NCI-H1092 treated with DMSO at 0.1 percent for 48 hours (cell line): ENCODE measurements around the gene CYP24A1.
A peak's percentile ranks its signal among the peaks of the same experiment; 100 is the strongest.

Experiments used
- DNase-seq: peaks from one replicate; lab custom pipeline; 2025; lab: John Stamatoyannopoulos, UW

CYP24A1 gene

DNA sequence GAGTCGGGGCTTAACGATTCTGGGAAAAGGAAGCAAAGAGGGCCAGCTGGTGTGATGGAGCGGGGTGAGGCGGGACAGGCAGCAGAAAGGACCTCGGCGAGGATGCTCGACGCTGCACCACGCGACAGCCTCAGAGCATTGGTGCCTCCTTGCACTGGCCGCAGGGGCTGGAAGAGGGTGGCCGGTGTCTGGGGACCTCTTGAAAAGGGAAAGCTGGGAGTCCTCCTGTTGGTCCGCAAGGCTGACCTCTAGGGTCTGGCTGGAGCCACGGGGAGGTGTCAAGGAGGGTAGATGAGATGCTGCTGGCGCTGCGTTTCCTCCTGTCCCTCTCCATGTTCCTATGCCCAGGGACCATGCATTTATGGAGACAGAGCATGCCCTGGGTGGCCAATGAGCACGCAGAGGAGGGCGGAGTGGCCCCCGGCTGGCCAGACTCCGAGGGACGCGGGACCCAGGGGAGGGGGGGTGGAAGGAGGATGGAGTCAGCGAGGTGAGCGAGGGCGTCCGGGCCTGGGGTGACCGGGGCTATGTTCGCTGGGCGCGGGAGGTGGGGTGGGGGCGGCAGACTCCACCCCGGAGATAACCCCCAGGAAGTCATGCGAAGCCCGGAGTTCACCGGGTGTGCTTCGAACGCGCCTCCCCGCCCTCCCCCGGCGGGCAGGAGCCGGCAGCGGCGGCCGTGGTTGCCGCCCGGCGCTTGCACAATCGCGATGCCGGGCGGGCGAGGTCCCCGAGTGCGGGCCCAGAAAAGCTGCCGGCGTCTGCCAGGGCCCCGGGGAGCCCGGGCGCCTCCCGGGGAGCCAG is at the start of gene CYP24A1:
CYP24A1 (minus strand) TSS at position 334 of the 804 bp plus-strand sequence. CDS start 407 bp downstream, outside the sequence.
- no peak for DNase-seq

DNA sequence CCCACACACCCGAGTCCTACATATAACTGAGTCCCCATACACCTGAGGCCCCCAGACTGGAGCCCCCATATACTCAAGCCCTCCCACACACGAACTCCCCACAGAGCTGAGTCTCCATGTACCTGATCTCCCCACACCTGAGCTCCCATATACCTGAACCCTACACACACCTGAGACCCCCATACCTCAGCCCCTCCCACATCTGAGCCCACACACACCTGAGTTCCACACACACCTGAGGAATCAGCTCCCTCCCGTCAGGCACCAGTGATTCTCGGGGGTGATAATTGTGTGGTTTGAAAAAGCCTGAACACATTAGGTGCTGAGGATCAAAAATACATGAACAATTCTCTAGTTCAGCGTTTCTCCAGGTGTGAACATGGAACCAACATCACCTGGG is 49.5 kb upstream of the CYP24A1 start:
- DNase-seq: no peak

GRCh38 chr20:54221996-54222890 is 48.5 kb upstream of the CYP24A1 start:
- DNase-seq: peak; percentile 76

- no peak for DNase-seq
Measured at GRCh38 chr20:54221353-54221752, 47.6 kb upstream of the CYP24A1 start.

DNA sequence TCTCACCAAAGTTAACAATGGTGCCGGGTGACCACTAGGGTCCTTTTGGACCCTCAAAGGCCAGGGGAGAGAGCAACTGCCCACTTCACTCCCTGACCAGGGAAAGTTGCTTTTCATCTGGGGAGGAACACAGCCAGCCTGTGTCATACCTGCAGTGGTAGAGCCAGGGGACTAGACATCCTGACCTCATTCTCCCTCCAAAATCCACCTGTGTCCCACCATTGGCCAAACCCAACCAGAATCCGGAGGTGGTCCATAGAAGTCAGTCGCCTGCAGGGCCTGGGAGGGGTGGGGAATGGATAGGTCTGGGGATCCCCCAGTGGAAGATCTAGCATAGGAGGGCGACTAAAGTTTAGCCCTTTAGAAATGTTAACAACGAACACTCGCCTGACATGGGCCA is 46.9 kb upstream of the CYP24A1 start:
- DNase-seq: no peak

- DNase-seq: peak; percentile 54
Measured at GRCh38 chr20:54219751-54220426, 46.1 kb upstream of the CYP24A1 start.

GRCh38 chr20:54218470-54218869 is 44.7 kb upstream of the CYP24A1 start:
- no peak for DNase-seq

- no peak for DNase-seq
Measured at GRCh38 chr20:54217762-54218161, 44.0 kb upstream of the CYP24A1 start.

DNA sequence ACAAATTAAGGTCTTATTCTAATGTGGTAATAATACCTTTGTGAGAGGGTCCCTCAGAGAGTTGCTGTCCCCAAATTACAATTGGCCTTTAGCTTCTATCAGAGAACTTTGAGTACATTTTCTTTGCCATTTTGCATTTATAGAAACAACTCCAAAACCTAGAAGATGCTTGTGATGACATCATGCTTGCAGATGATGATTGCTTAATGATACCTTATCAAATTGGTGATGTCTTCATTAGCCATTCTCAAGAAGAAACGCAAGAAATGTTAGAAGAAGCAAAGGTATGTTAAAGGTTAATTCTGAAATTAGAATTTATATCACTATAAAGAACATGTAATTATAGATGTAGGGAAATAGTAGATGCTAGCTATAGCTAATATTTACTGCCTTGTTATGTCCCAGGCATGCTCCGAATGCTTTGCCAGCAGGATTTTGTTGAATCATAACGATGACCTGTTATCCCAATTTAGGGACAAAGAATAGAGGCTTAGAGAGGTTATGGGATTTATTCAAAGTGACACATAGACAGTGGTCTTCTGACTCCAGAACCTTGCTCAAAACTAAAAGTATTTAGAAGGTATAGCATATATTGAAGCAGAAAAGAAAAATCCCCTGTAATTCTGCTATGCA is 41.5 kb upstream of the CYP24A1 start:
- DNase-seq: no peak

- DNase-seq: no peak
Measured at GRCh38 chr20:54214566-54214965, 40.8 kb upstream of the CYP24A1 start.

DNA sequence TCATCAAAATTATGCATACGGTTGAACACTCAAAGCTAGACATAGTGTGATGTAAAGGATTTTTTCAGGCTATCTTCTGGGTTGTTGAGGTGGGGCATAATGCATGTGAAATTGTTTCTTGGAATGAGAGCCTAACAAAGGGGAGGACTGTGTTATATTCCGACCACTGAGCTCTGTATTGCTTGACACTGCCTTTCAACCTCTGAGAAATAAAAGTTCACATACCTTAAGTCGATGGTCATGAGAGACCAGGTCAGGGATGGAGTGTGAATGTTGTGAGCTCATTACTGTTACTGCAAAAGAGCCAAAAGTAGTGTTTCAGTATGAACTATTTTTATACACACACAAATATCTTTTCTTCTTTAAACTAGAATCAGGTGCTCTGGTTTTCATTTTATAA is 39.1 kb upstream of the CYP24A1 start:
- no peak for DNase-seq

DNA sequence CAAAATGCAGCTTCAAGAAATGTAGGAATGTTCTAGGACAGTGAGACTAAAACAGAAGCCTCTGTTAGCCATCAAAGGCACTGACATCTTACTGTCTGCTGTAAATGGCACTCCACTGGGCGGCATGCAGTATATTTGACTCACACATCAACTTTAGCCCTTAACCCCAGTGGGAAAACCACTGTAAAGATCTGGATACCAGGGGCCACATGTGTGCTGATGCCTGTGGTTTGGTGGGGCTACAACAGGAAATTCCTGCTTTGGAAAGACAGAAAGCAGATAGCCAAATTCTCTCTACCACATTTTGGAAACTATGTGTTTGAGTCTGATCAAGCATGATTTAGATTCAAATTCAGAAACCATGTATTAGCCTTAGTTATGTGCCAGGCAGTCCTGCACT is 38.4 kb upstream of the CYP24A1 start:
- DNase-seq: no peak

DNA sequence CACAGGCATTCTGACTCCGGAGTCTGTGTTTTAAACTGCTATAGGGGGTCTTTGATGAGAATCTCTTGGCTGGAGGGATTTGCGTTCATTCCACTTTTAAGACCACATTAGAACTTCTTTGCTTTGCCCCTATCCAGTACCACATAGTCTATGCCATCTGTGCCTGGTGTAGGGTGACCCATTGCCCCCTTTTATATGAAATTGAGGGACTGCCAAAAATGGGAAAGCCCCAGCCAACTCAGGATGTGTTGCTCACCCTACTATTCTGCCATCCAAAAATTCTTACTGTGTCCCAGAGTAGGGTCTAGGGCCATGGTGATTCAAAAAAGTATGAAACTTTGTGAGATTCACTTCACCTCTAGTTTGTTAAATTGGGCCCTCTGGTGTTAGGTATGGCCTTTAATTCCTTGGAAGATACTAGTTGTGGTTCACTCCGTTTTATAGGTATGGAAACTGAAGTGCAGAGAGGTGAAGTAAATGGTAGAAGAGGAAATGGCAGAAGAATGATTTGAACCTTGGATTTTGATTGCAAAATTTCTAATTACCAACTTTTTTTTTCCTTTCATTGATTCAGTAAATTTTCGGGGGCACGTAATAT is 35.5 kb upstream of the CYP24A1 start:
- no peak for DNase-seq

DNA sequence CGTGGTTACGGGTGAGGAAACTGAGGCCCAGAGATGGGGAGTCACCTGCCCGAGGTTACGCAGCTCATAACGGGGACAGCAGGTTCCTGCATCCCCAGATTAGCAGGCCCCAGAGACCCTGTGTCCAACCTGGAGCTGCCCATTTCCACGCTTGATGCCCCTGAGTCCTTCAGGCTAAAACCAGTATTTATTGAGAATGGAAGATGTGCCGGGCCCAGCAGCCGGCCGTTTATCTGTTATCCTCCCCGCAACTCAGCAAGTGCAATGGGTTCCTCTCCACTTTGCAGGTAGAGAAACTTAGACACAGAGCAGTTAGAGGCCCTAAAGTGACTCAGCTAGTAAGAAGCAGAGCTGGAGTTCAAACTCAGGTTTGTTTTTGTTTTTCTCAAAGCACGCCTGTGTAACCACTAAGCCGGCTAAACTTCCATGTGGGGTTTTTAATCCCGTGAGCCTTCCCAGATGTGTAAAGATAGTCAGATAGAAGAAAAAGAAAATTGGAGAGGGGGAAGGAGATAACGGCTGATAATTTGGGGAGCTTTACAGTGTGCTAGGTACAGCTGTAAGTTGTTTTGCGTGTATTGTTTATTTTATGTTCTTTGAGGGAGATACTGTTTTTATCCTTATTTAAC is 34.9 kb upstream of the CYP24A1 start:
- DNase-seq: peak; percentile 36

- DNase-seq: peak; percentile 80
Measured at GRCh38 chr20:54207743-54208547, 34.2 kb upstream of the CYP24A1 start, which contains the start of gene PFDN4. Gene PFDN4, plus strand, starts transcription at chr20:54208087. Its CDS starts 14 bp downstream, at chr20:54208101.

DNA sequence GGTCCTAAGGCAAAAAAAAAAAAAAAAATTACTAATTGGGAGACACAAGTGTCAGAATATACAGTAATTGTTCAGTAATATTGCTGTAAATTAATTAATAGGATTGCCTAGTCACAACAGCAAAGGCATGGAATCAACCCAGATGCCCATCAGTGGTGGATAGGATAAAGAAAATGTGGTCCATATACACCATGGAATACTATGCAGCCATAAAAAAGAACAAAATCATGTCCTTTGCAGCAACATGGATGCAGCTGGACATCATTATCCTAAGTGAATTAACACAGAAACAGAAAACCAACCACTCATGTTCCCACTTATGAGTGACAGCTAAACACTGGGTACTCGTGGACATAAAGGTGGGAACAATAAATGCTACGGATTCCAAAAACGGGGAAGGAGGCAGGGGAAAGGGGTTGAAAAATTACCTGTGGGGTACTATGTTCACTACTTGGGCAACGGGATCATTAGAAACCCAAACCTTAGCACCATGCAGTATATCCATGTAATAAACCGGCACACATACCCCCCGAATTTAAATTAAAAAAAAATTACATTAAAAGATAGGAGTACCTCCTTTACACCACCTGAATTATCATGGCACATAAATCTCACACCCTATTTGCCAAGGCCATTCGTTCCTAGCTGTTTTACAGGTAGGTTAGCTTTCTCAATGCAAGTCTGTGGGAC is 33.4 kb upstream of the CYP24A1 start:
- DNase-seq: no peak

DNA sequence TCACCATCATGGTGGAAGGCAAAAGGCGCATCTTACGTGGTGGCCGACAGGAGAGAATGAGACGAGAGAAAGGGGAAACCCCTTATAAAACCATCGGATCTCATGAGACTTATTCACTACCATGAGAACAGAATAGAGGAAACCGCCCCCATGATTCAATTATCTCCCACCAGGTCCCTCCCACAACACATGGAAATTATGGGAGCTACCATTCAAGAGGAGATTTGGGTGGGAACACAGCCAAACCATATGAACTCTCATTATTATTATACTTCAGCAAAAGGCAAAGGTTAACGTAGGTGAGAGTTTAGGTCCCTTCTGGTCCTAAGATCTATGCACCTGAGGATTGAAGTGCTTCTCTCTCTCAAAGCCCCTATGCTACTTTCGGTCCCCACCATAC is 31.7 kb upstream of the CYP24A1 start:
- DNase-seq: no peak

GRCh38 chr20:54204481-54204880 is 30.7 kb upstream of the CYP24A1 start:
- no peak for DNase-seq

DNA sequence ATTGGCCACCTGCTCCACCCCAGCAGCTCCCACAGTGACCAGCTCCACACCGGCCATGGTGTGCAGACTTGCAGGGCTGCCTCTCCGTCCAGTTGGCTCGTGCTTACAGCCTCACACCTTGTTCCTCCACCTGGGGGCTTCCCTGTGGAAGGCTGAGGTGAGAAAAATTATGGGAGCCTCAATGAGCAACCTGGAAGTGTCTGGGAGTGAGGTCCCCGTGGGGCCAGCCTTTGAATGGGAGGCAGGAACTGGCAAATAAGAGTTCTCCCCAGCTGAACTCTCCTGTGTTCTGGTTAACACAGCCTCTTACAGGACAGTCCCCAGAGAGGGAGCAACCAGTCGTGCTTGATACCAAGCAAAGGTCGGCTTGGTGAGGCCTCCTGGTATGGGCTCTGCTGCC is 30.3 kb upstream of the CYP24A1 start:
- no peak for DNase-seq

- no peak for DNase-seq
Measured at GRCh38 chr20:54203281-54203680, 29.5 kb upstream of the CYP24A1 start.
